Fibroblast of skin of abdomen (primary cell): Measurements from ENCODE around the gene ERRFI1.
"Not testable (repeated sequence)": the region's sequence is repeated elsewhere in the genome, so short reads cannot be mapped to it uniquely, and the experiment has no call there.

Experiments used
- DNase-seq: peaks from one replicate; pipeline ENCODE4 v3.0.0-alpha.2; 2013

The ERRFI1 gene

GRCh38 chr1:7967196-7967595 lies 58.9 kb downstream of the ERRFI1 start:
- no peak for DNase-seq

- no peak for DNase-seq
Measured at GRCh38 chr1:7964476-7964875, 61.6 kb downstream of the ERRFI1 start.

GRCh38 chr1:7963841-7964240 lies 62.3 kb downstream of the ERRFI1 start:
- DNase-seq: not testable (repeated sequence)

- DNase-seq: not testable (repeated sequence)
Measured at GRCh38 chr1:7963378-7963730, 62.8 kb downstream of the ERRFI1 start.

GRCh38 chr1:7962636-7963377 lies 63.3 kb downstream of the ERRFI1 start:
- DNase-seq: no peak

GRCh38 chr1:7962014-7962335 lies 64.1 kb downstream of the ERRFI1 start:
- no peak for DNase-seq
